B cell (primary cell): ENCODE measurements around the gene IFI30. TPM values are rescaled to one million over a fixed set of nuclear protein-coding genes. Genes with fewer than 3 reads are reported as not detected.

Source experiments
- ATAC-seq: fragments of 200-7000 bp; cut with Tn5 transposase; one replicate; pipeline ENCODE4 v1.10.0; 2021; ENCODE audit warnings: low read depth, mild to moderate bottlenecking, moderate number of reproducible peaks, moderate library complexity
- CTCF ChIA-PET: fragments of 350-600 bp; sonication (Branson Sonifier 250); formaldehyde crosslinking; loops from one replicate; lab custom pipeline; 2021; ENCODE audit warnings: antibody characterized with exemption, inconsistent platforms; lab: Charles Lee
- POLR2A ChIA-PET: fragments of 350-600 bp; sonication (Branson Sonifier 250); formaldehyde crosslinking; loops from one replicate; lab custom pipeline; 2021; ENCODE audit warnings: antibody characterized with exemption; lab: Charles Lee
- DNase-seq: peaks from one replicate; pipeline ENCODE4 v3.0.0; 2013
- H2AFZ ChIP-seq: 2 replicates; pipeline ENCODE4 v1.6.1; 2012; ENCODE audit warnings: mild to moderate bottlenecking, low read depth, low read length; ENCODE audit not compliant: insufficient read depth, poor library complexity, severe bottlenecking
- H3K27ac ChIP-seq, 2 donors: 1 replicate in 1 of 2; 2 replicates in 1 of 2; pipeline ENCODE4 v1.5.1; 2012 to 2013; ENCODE audit warnings: low read length in 2 of 2, mild to moderate bottlenecking in 2 of 2, moderate library complexity in 1 of 2
- H3K27me3 ChIP-seq, 4 experiments: fragments of 200-600 bp in 1 of 4; sonication (generic) in 1 of 4; replicated peaks in 1 of 4; 1 replicate in 2 of 4; 2 replicates in 2 of 4; pipeline versions ENCODE4 v1.6.1 to v1.7.0; 2013 to 2016; ENCODE audit warnings: low read length in 3 of 4, mild to moderate bottlenecking in 2 of 4, mixed read lengths in 1 of 4, moderate library complexity in 1 of 4; ENCODE audit not compliant: insufficient read depth in 4 of 4, control insufficient read depth in 3 of 4; ENCODE audit errors: control extremely low read depth in 1 of 4
- H3K36me3 ChIP-seq, 2 experiments: replicated peaks in 1 of 2; 1 replicate in 1 of 2; 2 replicates in 1 of 2; pipeline versions ENCODE4 v1.6.1 to v1.7.1; 2013; ENCODE audit warnings: low read length in 1 of 2; ENCODE audit not compliant: insufficient read depth in 2 of 2, control insufficient read depth in 1 of 2; ENCODE audit errors: control extremely low read depth in 1 of 2, extremely low read depth in 1 of 2
- H3K4me1 ChIP-seq, 2 donors: fragments of 200-600 bp in 1 of 2; sonication (generic) in 1 of 2; 1 replicate in 1 of 2; 2 replicates in 1 of 2; pipeline versions ENCODE4 v1.5.1 to v1.6.1; 2013 to 2017; ENCODE audit warnings: low read length in 2 of 2; ENCODE audit not compliant: control insufficient read depth in 2 of 2, insufficient read depth in 2 of 2
- H3K4me2 ChIP-seq: replicated peaks from 2 replicates; pipeline ENCODE3; 2012; ENCODE audit warnings: mild to moderate bottlenecking, low read depth, low read length; ENCODE audit not compliant: poor library complexity, severe bottlenecking
- H3K4me3 ChIP-seq, 5 experiments: fragments of 200-600 bp in 1 of 5; sonication (generic) in 1 of 5; 1 replicate in 3 of 5; 2 replicates in 2 of 5; pipeline versions ENCODE4 v1.5.1 to v1.7.0; 2011 to 2016; ENCODE audit warnings: low read length in 4 of 5, mild to moderate bottlenecking in 4 of 5, low read depth in 2 of 5, control low read depth in 1 of 5, moderate library complexity in 1 of 5; ENCODE audit not compliant: insufficient read depth in 1 of 5; ENCODE audit errors: control extremely low read depth in 1 of 5, extremely low read depth in 1 of 5
- H3K79me2 ChIP-seq: fragments of 200-600 bp; sonication (generic); one replicate; pipeline ENCODE4 v1.6.0; 2016; ENCODE audit warnings: low read length; ENCODE audit not compliant: control insufficient read depth, insufficient read depth
- H3K9ac ChIP-seq: fragments of 200-600 bp; sonication (generic); 2 replicates; pipeline ENCODE4 v1.6.1; 2017; ENCODE audit warnings: mild to moderate bottlenecking, low read length, moderate library complexity
- H3K9me3 ChIP-seq, 3 donors: one replicate each; pipeline versions ENCODE4 v1.6.1 to v1.7.1; 2013; ENCODE audit warnings: low read length in 2 of 3; ENCODE audit not compliant: control insufficient read depth in 2 of 3, insufficient read depth in 1 of 3; ENCODE audit errors: control extremely low read depth in 1 of 3
- H4K20me1 ChIP-seq: 2 replicates; pipeline ENCODE4 v1.6.0; 2012; ENCODE audit warnings: mild to moderate bottlenecking, low read length; ENCODE audit not compliant: insufficient read depth, control insufficient read depth, poor library complexity, severe bottlenecking
- H3K27ac Mint-ChIP-seq: one replicate; pipeline ENCODE4 v1.8.0; 2021; ENCODE audit warnings: mixed read lengths
- H3K27me3 Mint-ChIP-seq: one replicate; pipeline ENCODE4 v1.8.0; 2021; ENCODE audit warnings: mixed read lengths
- H3K4me1 Mint-ChIP-seq: one replicate; pipeline ENCODE4 v1.8.0; 2021; ENCODE audit warnings: mixed read lengths
- H3K4me3 Mint-ChIP-seq: one replicate; pipeline ENCODE4 v1.8.0; 2021; ENCODE audit warnings: mixed read lengths
- H3K9me3 Mint-ChIP-seq: one replicate; pipeline ENCODE4 v1.8.0; 2022; ENCODE audit warnings: mixed read lengths; ENCODE audit not compliant: insufficient read depth
- CTCF ChIP-seq: fragments of 200-600 bp; IDR thresholded peaks from one replicate; pipeline ENCODE4 v1.8.0; 2022; ENCODE audit warnings: antibody characterized with exemption, mild to moderate bottlenecking
- EZH2 ChIP-seq: IDR thresholded peaks from 2 replicates; pipeline ENCODE4 v1.6.1; 2012; ENCODE audit warnings: borderline replicate concordance, low read depth, mild to moderate bottlenecking, moderate library complexity, low read length; ENCODE audit not compliant: insufficient read depth, poor library complexity, severe bottlenecking
- WGBS: methylation state at CpG from one replicate; pipeline ENCODE4 v1.1.5; 2013; ENCODE audit warnings: missing lambda C conversion rate; ENCODE audit not compliant: insufficient coverage; 5-methylcytosine and 5-hydroxymethylcytosine counted together
- intact Hi-C: fragments of 100-400 bp; cut with micrococcal nuclease; formaldehyde crosslinking; loops from one replicate; pipeline ENCODE4 v1.10.0; 2022
- polyA plus RNA-seq: library from polyadenylated mRNA; depleted of rRNA; stranded (reverse); fragments of >200 nt; gene quantifications from 2 replicates; pipeline ENCODE4 v1.2.3, GENCODE V29; 2012
- total RNA-seq, 2 donors: library from RNA; stranded (reverse); fragments of 120-200 nt in 1 of 2; gene quantifications; 1 replicate in 1 of 2; 2 replicates in 1 of 2; pipeline versions ENCODE4 v1.2.3 to v1.2.4, GENCODE V29; 2013 to 2022

IFI30 gene
- total and polyA plus RNA-seq, 2 donors (not counting 1 experiment from before 2014, with no cell fraction given) = 171 to 222 TPM

DNA sequence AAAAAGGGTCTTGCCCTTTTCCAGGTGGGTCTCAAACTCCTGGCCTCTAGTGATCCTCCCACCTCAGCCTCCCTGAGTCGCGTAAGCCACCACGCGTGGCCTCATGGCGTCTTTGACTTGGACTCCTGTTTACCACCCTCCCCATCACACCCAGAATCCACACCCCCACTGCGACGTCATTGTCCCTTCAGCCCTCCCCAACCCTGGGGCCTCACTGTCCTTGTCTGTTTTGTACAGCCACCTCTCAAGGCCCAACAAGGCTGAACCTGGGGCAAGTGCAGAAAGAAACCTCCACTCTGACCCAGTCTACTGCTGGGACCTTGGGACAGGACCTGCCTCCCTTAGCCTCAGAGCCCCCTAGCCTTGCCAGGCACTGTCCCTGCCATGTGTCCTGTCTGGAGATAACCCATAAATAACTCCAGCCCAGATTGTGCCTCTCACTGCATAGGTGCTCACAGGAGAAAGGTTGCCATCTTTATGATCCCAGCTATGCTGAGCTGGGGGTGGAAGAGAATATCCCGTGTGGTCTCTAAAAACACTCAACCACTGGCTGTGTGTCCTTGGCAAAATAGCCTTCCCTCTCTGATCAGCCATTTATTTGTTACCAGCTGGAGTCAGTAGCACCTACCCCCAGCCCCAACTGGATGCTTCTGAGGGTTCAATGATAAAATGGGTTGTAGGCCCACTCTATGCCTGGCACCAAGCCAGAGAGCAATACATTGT is 1.8 kb upstream of the IFI30 start:
- ChIA-PET POLR2A (interaction anchor here (0.6 to 2.5 kb wide), 12 partner anchors 9 to 424 kb away, joined by 3 to 19 read pairs (median 6); partner anchors contain the start of gene MPV17L2), CTCF (interaction anchor here (0.6 to 2.4 kb wide), 10 partner anchors 9 to 82 kb away, joined by 3 to 28 read pairs (median 5); partner anchors contain the start of gene MPV17L2)
- H3K4me1 Mint-ChIP-seq = peaks cover 79% of the 10 kb centered on the region
- peak overlapping the region; percentile 97 to 99 for H3K27ac ChIP-seq
- H3K4me3 Mint-ChIP-seq = peak overlapping the region; percentile 87
- peak overlapping the region; percentile 83 for H3K4me2 ChIP-seq
- intact Hi-C loops = loop anchor here (5.0 kb wide), 2 partner anchors 74 to 149 kb away; partner anchors contain the start of gene MAST3
- H3K36me3 ChIP-seq = peaks cover 3 to 29% of the 10 kb centered on the region in 2 experiments
- no peaks in the 10 kb centered on the region for H3K9me3 Mint-ChIP-seq
- 73% methylated on average over 7 of the region's 8 CpGs for WGBS
- H3K27me3 Mint-ChIP-seq = no peaks in the 10 kb centered on the region
- no peak overlapping the region for H3K4me3 ChIP-seq
- H4K20me1 ChIP-seq = peaks cover 28% of the 10 kb centered on the region
- peak overlapping the region; percentile 98 for H3K27ac Mint-ChIP-seq
- H3K9ac ChIP-seq = no peak overlapping the region
- TF ChIP-seq EZH2 = no peak
- no peak for TF ChIP-seq CTCF
- H3K9me3 ChIP-seq = peaks cover 0 to 14% (median 0%) of the 10 kb centered on the region in 3 donors
- H3K79me2 ChIP-seq = peaks cover 28% of the 10 kb centered on the region
- DNase-seq (peak; percentile 59), ATAC-seq (no peak)
- H3K27me3 ChIP-seq = no peaks in the 10 kb centered on the region
- peaks cover 71 to 87% of the 10 kb centered on the region in 2 donors for H3K4me1 ChIP-seq
- H2AFZ ChIP-seq = no peak overlapping the region
